Cardiac fibroblast (primary cell): Measurements from ENCODE around the gene ZNF554.
"Not testable (repeated sequence)": the region's sequence is repeated elsewhere in the genome, so short reads cannot be mapped to it uniquely, and the experiment has no call there.

Source experiments
- DNase-seq, 2 donors: peaks; one replicate each; pipeline versions ENCODE4 v3.0.0 to v3.0.0-alpha.2; 2010; ENCODE audit warnings: low read depth in 2 of 2
- H3K4me3 ChIP-seq, 2 donors: replicated peaks in 1 of 2; 1 replicate in 1 of 2; 2 replicates in 1 of 2; pipeline ENCODE4 v1.5.1; 2011; ENCODE audit warnings: low read depth in 2 of 2, low read length in 2 of 2, mild to moderate bottlenecking in 2 of 2, moderate library complexity in 1 of 2
- CTCF ChIP-seq: IDR thresholded peaks from one replicate; pipeline ENCODE4 v1.5.1; 2011; ENCODE audit warnings: low read depth, mild to moderate bottlenecking, low read length, inconsistent platforms

ZNF554 gene

GRCh38 chr19:2791440-2791839 lies 28.2 kb upstream of the ZNF554 start:
- TF ChIP-seq CTCF, result no peak
- H3K4me3 ChIP-seq, result no peak overlapping the region
- DNase-seq, result no peak

DNA sequence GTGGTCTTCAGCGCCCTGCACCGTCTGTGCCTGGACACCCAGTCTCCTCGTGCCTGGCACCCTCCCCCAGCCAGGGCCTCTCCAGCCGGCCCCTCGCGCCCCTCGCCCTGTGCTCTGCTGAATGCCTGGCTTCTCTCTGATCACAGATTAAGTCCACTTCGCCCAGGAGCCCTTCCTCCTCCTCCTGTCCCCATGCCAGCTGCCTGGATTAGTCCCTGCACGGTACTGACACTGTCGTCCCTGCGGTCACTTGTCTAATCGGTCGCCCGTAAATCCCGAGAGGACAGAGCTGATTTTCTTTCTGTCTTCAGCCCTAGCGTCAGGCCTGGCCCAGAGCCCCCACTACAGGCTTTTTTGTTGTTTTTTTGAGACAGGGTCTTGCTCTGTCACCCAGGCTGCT lies 27.8 kb upstream of the ZNF554 start:
- no peak for TF ChIP-seq CTCF
- DNase-seq, result no peak
- H3K4me3 ChIP-seq, result no peak overlapping the region

GRCh38 chr19:2792666-2793065 lies 27.0 kb upstream of the ZNF554 start:
- not testable (repeated sequence) for H3K4me3 ChIP-seq, DNase-seq

DNA sequence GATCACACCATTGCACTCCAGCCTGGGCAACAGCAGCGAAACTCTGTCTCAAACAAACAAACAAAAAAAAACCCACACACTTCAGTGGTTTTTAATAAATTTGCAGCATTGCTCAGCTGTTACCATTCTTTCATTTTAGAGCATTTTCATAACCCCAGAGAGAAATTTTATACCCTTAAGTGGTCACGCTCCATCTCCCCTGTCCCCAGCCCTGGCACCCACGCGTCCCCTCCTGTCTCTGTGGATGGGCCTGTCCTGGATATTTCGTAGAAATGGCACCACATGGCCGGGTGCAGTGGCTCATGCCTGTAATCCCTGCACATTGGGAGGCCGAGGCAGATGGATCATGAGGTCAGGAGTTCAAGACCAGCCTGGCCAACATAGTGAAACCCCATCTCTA lies 26.5 kb upstream of the ZNF554 start:
- no peak overlapping the region for H3K4me3 ChIP-seq
- no peak for DNase-seq
- no peak for TF ChIP-seq CTCF

GRCh38 chr19:2793577-2793976 lies 26.1 kb upstream of the ZNF554 start:
- no peak overlapping the region for H3K4me3 ChIP-seq
- TF ChIP-seq CTCF, result no peak
- no peak for DNase-seq

- no peak overlapping the region for H3K4me3 ChIP-seq
- DNase-seq, result no peak
- no peak for TF ChIP-seq CTCF
Observed at GRCh38 chr19:2795827-2796658, 23.6 kb upstream of the ZNF554 start.

DNA sequence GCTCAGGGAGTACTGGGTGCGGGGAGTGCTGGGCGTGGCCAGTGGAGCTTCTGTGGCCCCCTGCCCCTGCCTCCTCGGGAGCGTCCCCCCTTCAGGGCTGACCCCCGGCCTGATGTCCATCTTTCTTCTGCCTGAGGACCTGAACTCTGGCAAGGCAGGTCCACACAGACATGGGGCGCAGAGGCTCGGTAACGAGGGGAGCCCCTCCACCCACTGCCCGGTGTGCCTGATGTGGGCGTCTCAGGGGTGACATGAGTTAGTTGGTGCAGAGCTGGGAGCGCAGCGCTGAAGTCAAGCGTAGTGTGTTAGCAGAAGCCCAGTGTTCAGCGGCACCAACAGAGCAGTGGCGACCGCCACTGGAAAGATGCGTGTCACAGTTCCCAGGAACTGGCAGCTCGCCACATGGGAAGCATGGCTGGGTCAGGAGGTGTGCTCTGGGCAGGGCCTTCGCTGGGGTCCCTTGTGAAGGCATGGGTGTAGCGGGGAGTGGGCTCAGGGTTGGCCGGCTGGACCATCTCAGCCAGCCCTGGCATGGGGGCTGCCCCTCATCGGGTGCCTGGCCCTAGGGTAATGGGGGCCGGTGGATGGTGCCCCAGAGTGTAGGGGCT lies 22.9 kb upstream of the ZNF554 start:
- no peak for TF ChIP-seq CTCF
- no peak for DNase-seq
- no peak overlapping the region for H3K4me3 ChIP-seq
